GM23248 (cell line): ENCODE results near the gene SHH.

Source experiments
- EZH2 ChIP-seq: fragments of 200-600 bp; sonication (generic); IDR thresholded peaks from 2 replicates; pipeline ENCODE4 v1.6.1; 2018; ENCODE audit warnings: antibody characterized with exemption, mild to moderate bottlenecking; ENCODE audit not compliant: insufficient read depth, poor library complexity, severe bottlenecking
- EZH2phosphoT487 ChIP-seq: fragments of 200-600 bp; sonication (generic); IDR thresholded peaks from 2 replicates; pipeline ENCODE4 v1.6.1; 2018; ENCODE audit warnings: antibody characterized with exemption, moderate library complexity, mild to moderate bottlenecking, low read depth; ENCODE audit not compliant: insufficient read depth

DNA sequence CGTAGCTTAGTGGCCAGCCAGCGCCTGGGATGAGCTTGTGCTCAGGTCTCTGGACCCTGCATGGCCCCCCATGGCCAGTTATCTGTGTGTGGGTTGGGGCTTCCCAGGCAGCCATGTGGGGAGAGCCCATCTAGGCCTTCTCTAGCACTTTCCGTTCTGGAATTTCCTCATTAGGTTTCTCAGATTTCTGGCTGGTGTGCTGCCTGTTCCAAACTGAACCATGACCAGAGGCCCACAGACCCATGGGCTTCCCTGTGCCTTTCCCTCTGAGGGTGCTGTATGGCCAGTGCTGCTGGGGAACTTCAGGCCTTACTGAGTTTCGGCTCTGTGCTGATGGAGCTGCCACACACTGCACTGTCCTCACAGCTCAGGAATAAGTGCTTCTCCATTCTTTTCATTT, 50.2 kb downstream of the SHH start:
- no peak for TF ChIP-seq EZH2
- TF ChIP-seq EZH2phosphoT487 = no peak
